AG09319 (cell line): ENCODE measurements around the gene BNIP5.

Source experiments
- DNase-seq: peaks from one replicate; pipeline ENCODE4 v3.0.0-alpha.2; 2010; ENCODE audit warnings: low read depth; ENCODE audit errors: extremely low read depth
- TF ChIP-seq, protein P1 (sequence below): IDR thresholded peaks from 2 replicates; pipeline ENCODE4 v1.5.1; 2011; ENCODE audit warnings: low read depth, mild to moderate bottlenecking, inconsistent platforms, low read length, moderate library complexity

BNIP5 gene

DNA sequence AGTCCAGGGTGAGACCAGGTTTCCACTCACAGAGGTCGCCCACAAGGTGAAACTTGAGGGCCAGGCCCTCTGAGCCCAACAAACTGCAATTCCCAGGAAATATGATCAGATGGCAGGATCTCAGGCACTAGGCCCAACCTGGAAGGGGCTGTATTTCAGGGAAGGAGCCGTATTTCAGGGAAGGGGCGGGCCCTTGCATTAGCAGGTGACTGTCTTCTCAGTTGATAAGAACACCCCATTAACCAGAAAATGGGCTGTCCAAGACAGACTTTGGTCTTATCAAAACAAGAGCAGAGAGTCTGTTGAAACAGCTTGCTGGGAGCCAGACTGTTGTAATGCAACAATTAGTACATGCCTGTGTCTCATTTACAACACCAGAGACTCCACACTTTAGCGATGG is 10.9 kb upstream of the BNIP5 start:
- DNase-seq = no peak
- TF ChIP-seq, protein P1, sequence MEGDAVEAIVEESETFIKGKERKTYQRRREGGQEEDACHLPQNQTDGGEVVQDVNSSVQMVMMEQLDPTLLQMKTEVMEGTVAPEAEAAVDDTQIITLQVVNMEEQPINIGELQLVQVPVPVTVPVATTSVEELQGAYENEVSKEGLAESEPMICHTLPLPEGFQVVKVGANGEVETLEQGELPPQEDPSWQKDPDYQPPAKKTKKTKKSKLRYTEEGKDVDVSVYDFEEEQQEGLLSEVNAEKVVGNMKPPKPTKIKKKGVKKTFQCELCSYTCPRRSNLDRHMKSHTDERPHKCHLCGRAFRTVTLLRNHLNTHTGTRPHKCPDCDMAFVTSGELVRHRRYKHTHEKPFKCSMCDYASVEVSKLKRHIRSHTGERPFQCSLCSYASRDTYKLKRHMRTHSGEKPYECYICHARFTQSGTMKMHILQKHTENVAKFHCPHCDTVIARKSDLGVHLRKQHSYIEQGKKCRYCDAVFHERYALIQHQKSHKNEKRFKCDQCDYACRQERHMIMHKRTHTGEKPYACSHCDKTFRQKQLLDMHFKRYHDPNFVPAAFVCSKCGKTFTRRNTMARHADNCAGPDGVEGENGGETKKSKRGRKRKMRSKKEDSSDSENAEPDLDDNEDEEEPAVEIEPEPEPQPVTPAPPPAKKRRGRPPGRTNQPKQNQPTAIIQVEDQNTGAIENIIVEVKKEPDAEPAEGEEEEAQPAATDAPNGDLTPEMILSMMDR = no peak

DNA sequence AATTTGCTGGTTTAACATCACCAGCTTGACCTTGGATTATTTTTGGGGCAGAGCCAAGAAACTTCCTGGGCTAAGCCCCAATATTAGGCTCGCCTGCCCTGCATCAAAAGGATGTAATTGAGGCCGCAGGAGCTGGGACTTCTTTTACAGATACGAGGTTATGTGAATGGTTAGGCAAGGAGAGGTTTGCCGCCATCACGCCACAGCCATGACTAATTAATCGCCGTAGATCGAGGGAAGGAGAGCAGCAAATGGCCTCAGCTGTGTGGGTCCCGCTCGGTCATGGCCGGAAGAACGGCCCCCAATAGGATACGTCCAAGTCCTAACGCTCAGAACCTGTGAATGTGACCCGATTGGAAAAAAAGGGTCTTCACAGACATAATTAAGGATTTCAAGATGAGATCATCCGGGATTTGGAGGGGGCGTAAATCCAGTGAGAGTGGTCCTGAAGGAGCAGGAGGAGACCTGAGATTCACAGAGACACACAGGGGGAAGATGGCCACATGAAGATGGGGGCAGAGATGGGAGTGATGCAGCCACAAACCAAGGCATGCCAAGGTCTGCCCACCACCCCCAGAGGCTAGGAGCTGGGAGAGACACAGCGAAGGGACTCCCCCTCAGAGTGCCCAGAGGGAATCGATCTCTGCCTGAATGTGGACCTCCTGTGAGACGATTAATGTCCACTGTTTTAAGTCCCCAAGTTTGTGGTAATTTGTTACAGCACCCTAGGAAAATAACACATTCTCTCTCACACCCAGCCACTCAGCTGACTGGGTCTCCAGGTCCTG is 10.0 kb upstream of the BNIP5 start:
- no peak for DNase-seq
- TF ChIP-seq, protein P1 = no peak

DNA sequence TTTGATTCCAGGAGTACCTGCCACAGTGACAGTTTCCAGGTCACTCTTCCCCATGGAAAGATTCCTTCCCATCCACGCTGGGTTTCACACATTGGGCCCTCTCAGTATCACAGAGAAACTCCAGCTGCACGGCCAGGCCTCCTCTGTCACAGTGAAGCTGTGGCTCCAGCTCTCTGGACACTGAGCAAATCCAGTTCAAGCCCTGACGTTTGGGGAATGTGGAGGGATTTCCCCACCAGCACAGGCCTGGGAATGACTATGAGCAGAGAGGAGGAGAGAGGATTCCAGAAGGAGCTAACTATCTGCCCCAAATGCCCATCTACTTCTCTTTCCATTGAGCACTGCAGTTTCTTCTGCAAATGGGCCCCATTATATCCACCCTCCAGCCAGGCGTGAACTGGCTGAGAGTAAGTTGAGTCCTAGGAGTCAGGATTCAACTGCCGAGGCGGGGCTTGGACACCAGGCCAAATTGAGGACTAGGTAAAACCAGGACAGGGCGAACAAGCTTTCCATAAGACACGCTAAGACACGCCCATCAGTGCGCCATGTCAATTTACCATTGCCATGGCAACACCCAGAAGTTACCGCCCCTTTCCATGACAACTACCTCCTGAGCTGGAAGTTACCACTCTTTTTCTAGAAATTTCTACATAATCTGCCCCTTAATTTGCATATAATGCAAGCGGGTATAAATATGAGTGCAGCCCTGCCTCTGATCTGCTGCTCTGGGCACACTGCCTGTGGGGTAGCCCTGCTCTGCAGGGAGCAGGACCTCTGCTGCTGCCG is 9.2 kb upstream of the BNIP5 start:
- TF ChIP-seq, protein P1 = no peak
- no peak for DNase-seq

DNA sequence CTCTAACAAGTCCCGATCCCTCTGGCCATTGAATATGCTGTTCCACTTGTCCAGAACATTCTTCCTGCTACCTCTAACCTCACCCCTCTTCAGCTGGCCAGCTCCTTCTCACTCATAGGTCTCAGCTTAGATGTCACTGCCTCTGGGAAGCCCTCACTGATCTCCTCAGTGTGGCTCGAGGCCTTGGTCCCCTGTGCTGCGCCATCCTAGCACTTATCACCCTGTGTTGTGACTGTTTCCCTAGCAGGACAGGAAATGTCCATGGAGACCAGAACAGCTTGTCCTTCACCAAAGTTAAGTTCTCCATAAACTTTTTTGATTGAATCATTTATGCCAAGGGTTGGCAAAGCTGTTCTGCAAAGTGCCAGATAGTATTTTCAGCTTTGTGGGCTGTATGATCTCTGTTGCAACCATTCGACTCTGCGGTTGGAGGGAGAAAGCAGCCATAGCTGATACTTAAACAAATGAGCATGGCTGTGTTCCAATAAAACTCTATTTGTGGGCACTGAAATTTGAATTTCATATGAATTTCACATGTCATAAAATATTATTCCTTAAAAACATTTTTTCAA is 6.5 kb upstream of the BNIP5 start:
- TF ChIP-seq, protein P1 = no peak
- no peak for DNase-seq

DNA sequence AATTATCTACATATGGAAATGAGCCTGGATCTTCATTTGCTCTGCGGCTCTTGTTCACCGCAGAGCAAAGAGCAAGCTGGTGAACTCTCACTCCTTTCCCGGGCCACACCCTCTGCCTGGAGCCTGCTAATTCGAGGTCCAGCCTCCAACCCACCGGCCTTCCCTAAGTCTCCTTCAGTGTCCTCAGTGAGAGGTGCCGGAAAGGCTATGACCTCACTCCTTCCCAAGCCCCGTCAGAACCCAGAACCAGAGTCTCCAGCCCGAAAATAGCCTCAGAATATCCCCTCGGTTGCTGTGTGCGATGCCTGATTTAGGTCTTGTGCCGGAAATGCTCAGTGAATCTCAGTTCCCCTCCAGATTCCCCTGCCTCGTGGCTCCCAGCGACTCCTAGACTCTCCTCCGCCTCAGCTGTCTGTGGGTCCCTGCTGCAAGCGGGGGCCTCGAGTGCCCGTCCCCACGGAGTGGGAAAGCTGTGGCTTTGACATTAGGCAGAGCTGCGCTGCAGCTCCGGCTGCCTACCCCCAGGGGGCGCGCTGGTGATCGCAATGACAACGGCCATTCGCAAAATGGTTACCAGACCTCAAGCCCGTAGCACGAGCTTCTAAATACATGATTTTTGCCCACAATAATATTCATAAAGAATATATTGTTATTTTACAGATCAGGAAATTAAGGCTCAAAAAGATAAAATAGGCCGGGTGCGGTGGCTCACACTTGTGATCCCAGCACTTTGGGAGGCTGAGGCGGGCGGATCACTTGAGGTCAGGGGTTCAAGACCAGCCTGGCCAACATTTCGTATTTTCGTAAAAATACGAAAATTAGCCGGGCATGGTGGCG is 4.1 kb upstream of the BNIP5 start:
- DNase-seq = peak; percentile 5

DNA sequence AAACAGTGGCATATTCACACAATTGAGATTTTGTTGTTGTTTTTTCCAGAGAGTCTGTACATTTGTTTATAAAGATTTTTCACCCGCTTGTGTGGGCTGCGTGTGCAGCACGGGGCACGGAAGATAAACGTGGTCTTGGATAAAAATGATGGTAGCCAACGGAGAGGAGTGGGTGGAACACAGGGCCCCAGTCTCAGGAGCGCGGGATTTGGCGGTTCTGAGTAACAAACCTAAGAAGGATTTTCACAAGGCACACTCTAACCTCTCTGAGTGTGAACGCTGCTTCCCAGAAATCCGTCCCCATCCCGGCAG is 3.6 kb upstream of the BNIP5 start:
- DNase-seq = no peak
- TF ChIP-seq, protein P1 = no peak

More for the DNA sequence above, 4.1 kb upstream of the BNIP5 start:
- TF ChIP-seq, protein P1 = peak; percentile 99
